Activated gamma-delta T cell treated with anti-CD3 and anti-CD28 coated beads, Interleukin-2, amount 50 U/mL, for 16 hours (primary cell): Measurements from ENCODE around the gene TRAPPC6A.
A peak's percentile ranks its signal among the peaks of the same experiment; 100 is the strongest.

Experiments
- DNase-seq: peaks from one replicate; pipeline ENCODE4 v3.0.0-alpha.2; 2020; ENCODE audit warnings: low read depth

The TRAPPC6A gene

GRCh38 chr19:45186509-45187334 is 8.7 kb upstream of the TRAPPC6A start:
- no peak for DNase-seq

- DNase-seq, result no peak
These were observed 6.1 kb upstream of the TRAPPC6A start for GRCh38 chr19:45184115-45184514.

GRCh38 chr19:45182758-45183157 is 4.7 kb upstream of the TRAPPC6A start:
- DNase-seq, result no peak

GRCh38 chr19:45180936-45181335 is 2.9 kb upstream of the TRAPPC6A start:
- no peak for DNase-seq

GRCh38 chr19:45179892-45180370 is 1.9 kb upstream of the TRAPPC6A start:
- no peak for DNase-seq

- no peak for DNase-seq
These were observed 1.2 kb upstream of the TRAPPC6A start for GRCh38 chr19:45179072-45179891.

GRCh38 chr19:45178262-45179071 is 430 bp upstream of the TRAPPC6A start, which contains the start of gene BLOC1S3:
Gene BLOC1S3, plus strand, starts transcription at chr19:45178784. Its CDS starts 513 bp downstream, at chr19:45179297.
- DNase-seq, result peak; percentile 100

GRCh38 chr19:45175515-45176345 is 2.3 kb downstream of the TRAPPC6A start:
- no peak for DNase-seq

- no peak for DNase-seq
These were observed 4.2 kb downstream of the TRAPPC6A start for GRCh38 chr19:45173816-45174215.

GRCh38 chr19:45172611-45173208 is 5.3 kb downstream of the TRAPPC6A start:
- no peak for DNase-seq

GRCh38 chr19:45172173-45172572 is 5.9 kb downstream of the TRAPPC6A start:
- DNase-seq, result no peak

- DNase-seq, result no peak
These were observed 6.8 kb downstream of the TRAPPC6A start for GRCh38 chr19:45171211-45171623.

- no peak for DNase-seq
These were observed 7.6 kb downstream of the TRAPPC6A start for GRCh38 chr19:45170146-45171106.

GRCh38 chr19:45169602-45170001 is 8.4 kb downstream of the TRAPPC6A start:
- no peak for DNase-seq

- no peak for DNase-seq
These were observed 9.2 kb downstream of the TRAPPC6A start for GRCh38 chr19:45168767-45169351.

GRCh38 chr19:45166723-45167252 is 11.2 kb downstream of the TRAPPC6A start:
- DNase-seq, result no peak

- no peak for DNase-seq
These were observed 13.3 kb downstream of the TRAPPC6A start for GRCh38 chr19:45164577-45165335.
